ENCODE measurements around the gene TNFRSF4. TPM values are rescaled to one million over a fixed set of nuclear protein-coding genes. Genes with fewer than 3 reads are reported as not detected.

TNFRSF4 gene
- total RNA-seq, 2 donors from 2014 or later, result 1.2 to 2.3 TPM

DNA sequence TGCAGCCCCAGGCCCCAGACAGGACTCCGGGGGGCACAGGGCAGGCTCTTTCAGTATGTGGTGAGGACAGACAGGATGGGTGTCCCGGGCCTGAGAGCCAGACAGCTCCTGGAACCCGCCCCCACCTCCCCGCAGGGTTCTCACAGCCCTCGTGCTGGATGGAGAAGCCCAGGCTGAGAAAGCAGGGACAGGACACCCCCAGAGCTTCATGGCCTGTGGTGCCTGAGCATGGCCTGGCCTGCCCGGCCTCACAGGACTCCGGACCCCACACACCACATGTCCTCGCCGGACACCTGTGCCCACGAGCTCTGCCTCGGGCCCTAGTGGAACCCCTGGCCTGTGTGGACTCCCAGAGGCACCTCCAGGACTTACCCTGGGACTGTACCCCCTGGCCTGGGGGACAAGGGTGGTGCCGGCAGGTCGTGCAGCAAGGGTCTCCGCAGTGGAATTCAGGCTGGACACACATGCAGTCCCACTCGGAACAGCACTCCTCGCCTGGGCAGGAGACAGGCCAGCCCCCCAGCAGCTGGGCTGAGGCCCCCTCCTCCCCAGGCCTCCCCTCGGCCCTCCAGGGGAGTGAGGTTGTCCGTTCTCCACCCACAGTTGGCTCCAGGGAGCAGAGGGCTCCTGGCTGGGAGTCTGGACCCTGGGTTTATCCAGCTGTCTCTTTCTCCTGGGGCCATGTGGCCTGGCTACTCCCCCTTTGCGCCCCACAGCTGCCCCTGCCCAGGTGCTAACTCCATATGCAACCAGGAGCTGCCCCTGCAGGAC, 8.8 kb downstream of the TNFRSF4 start:
- H3K36me3 ChIP-seq, result no peaks in the 10 kb centered on the region
- H3K9me3 ChIP-seq, result no peaks in the 10 kb centered on the region
- peaks cover 4% of the 10 kb centered on the region for H3K4me1 ChIP-seq
- intact Hi-C loops (cut with DNase I), result no loop called here
- H3K4me3 ChIP-seq, result no peak overlapping the region
- TF ChIP-seq, protein P1, sequence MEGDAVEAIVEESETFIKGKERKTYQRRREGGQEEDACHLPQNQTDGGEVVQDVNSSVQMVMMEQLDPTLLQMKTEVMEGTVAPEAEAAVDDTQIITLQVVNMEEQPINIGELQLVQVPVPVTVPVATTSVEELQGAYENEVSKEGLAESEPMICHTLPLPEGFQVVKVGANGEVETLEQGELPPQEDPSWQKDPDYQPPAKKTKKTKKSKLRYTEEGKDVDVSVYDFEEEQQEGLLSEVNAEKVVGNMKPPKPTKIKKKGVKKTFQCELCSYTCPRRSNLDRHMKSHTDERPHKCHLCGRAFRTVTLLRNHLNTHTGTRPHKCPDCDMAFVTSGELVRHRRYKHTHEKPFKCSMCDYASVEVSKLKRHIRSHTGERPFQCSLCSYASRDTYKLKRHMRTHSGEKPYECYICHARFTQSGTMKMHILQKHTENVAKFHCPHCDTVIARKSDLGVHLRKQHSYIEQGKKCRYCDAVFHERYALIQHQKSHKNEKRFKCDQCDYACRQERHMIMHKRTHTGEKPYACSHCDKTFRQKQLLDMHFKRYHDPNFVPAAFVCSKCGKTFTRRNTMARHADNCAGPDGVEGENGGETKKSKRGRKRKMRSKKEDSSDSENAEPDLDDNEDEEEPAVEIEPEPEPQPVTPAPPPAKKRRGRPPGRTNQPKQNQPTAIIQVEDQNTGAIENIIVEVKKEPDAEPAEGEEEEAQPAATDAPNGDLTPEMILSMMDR (IDR thresholded peaks at IDR 0.05), result no peak
- peak overlapping the region in 1 of 2 donors; percentile 69 for H3K9ac ChIP-seq (ENCODE audit: low read depth in 2 of 2, low read length in 2 of 2)
- no peak overlapping the region for H3K27ac ChIP-seq
- DNase-seq, result no peak
- peaks cover 42% of the 10 kb centered on the region for H3K27me3 ChIP-seq

- H3K4me1 ChIP-seq, result peaks cover 4% of the 10 kb centered on the region
- H3K9me3 ChIP-seq, result no peaks in the 10 kb centered on the region
- H3K9ac ChIP-seq (ENCODE audit: low read depth in 2 of 2, low read length in 2 of 2), result no peak overlapping the region
- no peak overlapping the region for H3K4me3 ChIP-seq
- H3K27ac ChIP-seq, result no peak overlapping the region
- TF ChIP-seq, protein P1 (IDR thresholded peaks at IDR 0.05), result no peak
- intact Hi-C loops (cut with DNase I), result no loop called here
- DNase-seq, result no peak
- H3K27me3 ChIP-seq, result peaks cover 46% of the 10 kb centered on the region
- H3K36me3 ChIP-seq, result no peaks in the 10 kb centered on the region
Observed at GRCh38 chr1:1204425-1204920, 9.5 kb downstream of the TNFRSF4 start.

DNA sequence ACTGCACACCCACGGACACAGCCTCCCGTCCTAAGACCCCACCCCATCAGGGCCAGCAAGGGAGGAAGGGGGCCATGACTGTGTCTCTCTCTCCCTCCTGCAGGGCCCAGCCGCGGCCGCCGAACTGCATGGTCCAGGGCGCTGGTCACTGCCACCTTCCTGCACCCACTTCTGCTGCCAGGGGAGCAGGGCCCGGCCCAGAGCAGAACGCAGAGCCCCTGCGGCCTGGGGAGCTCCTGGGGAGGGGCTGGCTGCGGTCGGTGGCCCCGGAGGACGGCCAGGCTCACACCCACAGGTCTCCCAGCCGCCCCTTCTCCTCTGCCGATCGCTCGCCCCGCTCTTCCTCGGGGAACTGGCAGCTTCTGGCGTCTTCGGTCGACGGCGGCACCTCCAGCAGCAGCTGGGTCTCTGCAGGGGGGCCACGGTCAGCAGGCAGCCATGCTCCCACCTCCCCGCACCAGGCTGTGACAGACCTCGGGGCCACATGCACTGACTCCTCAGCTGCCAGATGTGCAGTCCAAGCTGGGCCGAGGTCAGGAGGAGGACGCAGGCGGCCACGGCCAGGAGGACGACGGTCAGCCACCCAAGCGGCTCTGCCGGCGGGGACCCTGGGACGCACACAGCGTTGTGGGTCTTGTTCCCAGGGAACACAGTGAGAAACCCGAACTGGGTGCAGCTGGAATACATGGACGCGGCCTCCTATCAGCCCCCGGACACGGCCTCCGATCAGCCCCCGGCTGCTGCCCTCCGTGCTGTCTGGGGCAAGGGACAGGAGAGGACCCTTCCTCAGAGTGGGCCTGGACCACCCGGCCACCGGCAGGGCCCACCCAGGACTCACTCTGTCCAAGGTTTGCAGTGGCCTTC, 10.2 kb downstream of the TNFRSF4 start:
- Histone ChIP-seq H3K9me3 (no peaks in the 10 kb centered on the region), H3K4me3 (no peak overlapping the region), H3K36me3 (no peaks in the 10 kb centered on the region), H3K27me3 (peaks cover 46% of the 10 kb centered on the region), H3K27ac (no peak overlapping the region), H3K4me1 (peaks cover 4% of the 10 kb centered on the region), H3K9ac (ENCODE audit: low read depth in 2 of 2, low read length in 2 of 2) (no peak overlapping the region)
- TF ChIP-seq, protein P1 (IDR thresholded peaks at IDR 0.05), result no peak
- no peak for DNase-seq
- intact Hi-C loops (cut with DNase I), result no loop called here

DNA sequence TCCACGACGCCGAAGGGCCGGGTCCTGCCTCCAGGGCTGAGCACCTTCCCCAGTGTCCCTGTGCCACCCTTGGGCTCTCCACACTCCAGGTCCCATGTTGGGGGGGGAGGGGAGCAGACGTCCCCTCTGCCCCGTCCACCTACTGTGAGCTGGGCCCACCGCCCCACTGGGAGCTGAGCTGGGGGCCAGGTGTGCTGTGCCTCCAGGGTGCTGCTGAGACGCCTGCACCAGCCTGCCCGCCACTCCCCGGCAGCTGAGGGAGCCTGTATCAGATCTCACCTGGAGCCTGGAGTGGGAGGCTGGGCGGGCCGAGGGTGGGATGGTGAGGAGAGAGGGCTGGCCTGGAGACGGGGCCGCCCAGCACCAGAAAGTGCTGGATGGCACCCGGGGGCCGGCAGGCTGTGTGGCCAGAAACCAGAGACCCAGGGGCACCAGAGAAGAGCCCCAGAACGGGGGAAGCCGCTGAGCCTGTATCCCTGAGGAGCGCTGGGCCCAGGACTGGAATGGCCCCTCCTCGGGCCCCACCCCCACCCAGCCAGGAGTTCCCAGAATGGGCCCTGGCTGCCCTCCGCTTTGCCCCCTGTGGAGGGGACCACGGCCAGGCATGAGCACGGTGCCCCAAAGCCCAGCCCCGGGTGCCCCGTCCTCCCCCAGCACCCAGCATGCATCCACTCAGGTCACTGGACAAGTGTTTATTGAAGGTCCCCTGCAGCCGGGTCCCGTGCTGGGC, 11.0 kb downstream of the TNFRSF4 start:
- Histone ChIP-seq H3K9me3 (no peaks in the 10 kb centered on the region), H3K27ac (no peak overlapping the region), H3K4me1 (peaks cover 4% of the 10 kb centered on the region), H3K4me3 (no peak overlapping the region), H3K36me3 (no peaks in the 10 kb centered on the region), H3K27me3 (peaks cover 46% of the 10 kb centered on the region), H3K9ac (ENCODE audit: low read depth in 2 of 2, low read length in 2 of 2) (no peak overlapping the region)
- intact Hi-C loops (cut with DNase I), result no loop called here
- DNase-seq, result no peak
- TF ChIP-seq, protein P1 (IDR thresholded peaks at IDR 0.05), result no peak

All from colonic mucosa (tissue), 4 donors.